ENCODE data around the gene FNDC11. TPM values are rescaled to one million over a fixed set of nuclear protein-coding genes. Genes with fewer than 3 reads are reported as not detected.

Gene FNDC11
- total and polyA plus RNA-seq, 4 donors = 0.93 to 1.1 (median 1.0) TPM

- H3K27ac ChIP-seq (ENCODE audit: low read depth, low read length) = no peak overlapping the region
- no peak for DNase-seq (ENCODE audit: low read depth in 4 of 6, low spot score in 6 of 6)
- no peaks in the 10 kb centered on the region for H3K4me1 ChIP-seq (ENCODE audit: control insufficient read depth, insufficient read depth, low read length)
- no peaks in the 10 kb centered on the region for H3K9me3 ChIP-seq (ENCODE audit: control insufficient read depth, insufficient read depth, low read length)
- no peak overlapping the region for H3K4me3 ChIP-seq (ENCODE audit: low read depth, low read length)
- 94% methylated on average over 52 of the region's 52 CpGs for WGBS (ENCODE audit: insufficient coverage)
- H3K36me3 ChIP-seq (ENCODE audit: control insufficient read depth, insufficient read depth, low read length) = peaks cover 94% of the 10 kb centered on the region
- no peaks in the 10 kb centered on the region for H3K27me3 ChIP-seq (ENCODE audit: control insufficient read depth, insufficient read depth, low read length)
Measured at GRCh38 chr20:63590218-63591146, 36.5 kb downstream of the FNDC11 start.

- no peak for DNase-seq (ENCODE audit: low read depth in 4 of 6, low spot score in 6 of 6)
- H3K4me3 ChIP-seq (ENCODE audit: low read depth, low read length) = no peak overlapping the region
- no peaks in the 10 kb centered on the region for H3K9me3 ChIP-seq (ENCODE audit: control insufficient read depth, insufficient read depth, low read length)
- no peak overlapping the region for H3K27ac ChIP-seq (ENCODE audit: low read depth, low read length)
- WGBS (ENCODE audit: insufficient coverage) = 78% methylated on average over 4 of the region's 4 CpGs
- no peaks in the 10 kb centered on the region for H3K27me3 ChIP-seq (ENCODE audit: control insufficient read depth, insufficient read depth, low read length)
- H3K36me3 ChIP-seq (ENCODE audit: control insufficient read depth, insufficient read depth, low read length) = peaks cover 96% of the 10 kb centered on the region
- no peaks in the 10 kb centered on the region for H3K4me1 ChIP-seq (ENCODE audit: control insufficient read depth, insufficient read depth, low read length)
Measured at GRCh38 chr20:63591147-63591533, 37.2 kb downstream of the FNDC11 start.

GRCh38 chr20:63591786-63592355 lies 37.9 kb downstream of the FNDC11 start:
- Histone ChIP-seq H3K27ac (ENCODE audit: low read depth, low read length) (no peak overlapping the region), H3K4me1 (ENCODE audit: control insufficient read depth, insufficient read depth, low read length) (no peaks in the 10 kb centered on the region), H3K27me3 (ENCODE audit: control insufficient read depth, insufficient read depth, low read length) (no peaks in the 10 kb centered on the region), H3K9me3 (ENCODE audit: control insufficient read depth, insufficient read depth, low read length) (no peaks in the 10 kb centered on the region), H3K36me3 (ENCODE audit: control insufficient read depth, insufficient read depth, low read length) (peaks cover 99% of the 10 kb centered on the region), H3K4me3 (ENCODE audit: low read depth, low read length) (no peak overlapping the region)
- no peak for DNase-seq (ENCODE audit: low read depth in 4 of 6, low spot score in 6 of 6)
- WGBS (ENCODE audit: insufficient coverage) = 95% methylated on average over 26 of the region's 28 CpGs

DNA sequence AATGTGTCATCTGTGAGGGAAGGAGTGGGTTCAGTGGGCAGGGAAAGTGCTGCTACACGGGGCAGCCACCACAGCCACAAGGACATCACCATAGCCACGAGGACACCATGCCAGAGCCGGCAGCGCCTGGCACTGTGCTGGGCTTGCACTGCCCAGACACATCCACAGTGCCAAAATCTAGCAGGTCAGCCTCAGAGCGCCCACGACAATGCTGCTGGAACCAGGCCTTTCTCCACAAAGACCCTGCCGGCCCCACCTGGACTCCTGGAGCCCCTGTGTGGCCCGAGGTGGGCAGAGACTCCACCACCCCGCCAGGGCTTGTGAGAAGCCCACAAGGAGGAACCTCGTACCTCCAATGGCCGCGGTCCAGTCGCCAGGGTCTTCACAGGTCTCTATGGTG lies 38.7 kb downstream of the FNDC11 start:
- DNase-seq (ENCODE audit: low read depth in 4 of 6, low spot score in 6 of 6) = no peak
- no peaks in the 10 kb centered on the region for H3K9me3 ChIP-seq (ENCODE audit: control insufficient read depth, insufficient read depth, low read length)
- H3K27me3 ChIP-seq (ENCODE audit: control insufficient read depth, insufficient read depth, low read length) = no peaks in the 10 kb centered on the region
- H3K27ac ChIP-seq (ENCODE audit: low read depth, low read length) = no peak overlapping the region
- peaks cover 98% of the 10 kb centered on the region for H3K36me3 ChIP-seq (ENCODE audit: control insufficient read depth, insufficient read depth, low read length)
- H3K4me1 ChIP-seq (ENCODE audit: control insufficient read depth, insufficient read depth, low read length) = no peaks in the 10 kb centered on the region
- no peak overlapping the region for H3K4me3 ChIP-seq (ENCODE audit: low read depth, low read length)
- WGBS (ENCODE audit: insufficient coverage) = 88% methylated on average over 13 of the region's 13 CpGs

DNA sequence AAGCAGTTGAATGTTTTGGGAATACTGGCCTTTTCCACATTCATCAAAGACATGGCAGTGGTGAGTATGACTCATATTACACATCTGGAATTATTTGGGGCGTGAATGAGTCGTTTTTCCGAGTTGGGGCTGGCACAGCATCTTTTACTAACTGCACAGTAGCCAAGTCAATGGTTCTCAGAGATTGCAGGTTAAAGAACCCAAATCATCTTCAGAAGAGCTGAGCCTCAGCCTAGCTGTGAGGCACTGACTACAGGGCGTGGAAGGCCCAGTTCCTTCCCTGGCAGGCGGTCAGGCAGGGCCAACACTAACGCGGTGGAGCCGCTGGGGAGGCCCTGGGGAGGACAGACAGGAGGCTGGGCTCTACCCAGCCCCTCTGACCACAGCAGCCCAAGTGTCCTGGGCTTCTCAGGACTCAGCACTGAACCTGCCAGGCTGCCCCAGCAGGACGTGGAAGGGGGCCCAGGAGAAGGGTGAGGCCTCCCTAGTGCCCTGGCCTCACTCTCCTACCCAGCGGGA lies 40.1 kb downstream of the FNDC11 start:
- no peaks in the 10 kb centered on the region for H3K27me3 ChIP-seq (ENCODE audit: control insufficient read depth, insufficient read depth, low read length)
- peaks cover 98% of the 10 kb centered on the region for H3K36me3 ChIP-seq (ENCODE audit: control insufficient read depth, insufficient read depth, low read length)
- WGBS (ENCODE audit: insufficient coverage) = 87% methylated on average over 9 of the region's 10 CpGs
- H3K9me3 ChIP-seq (ENCODE audit: control insufficient read depth, insufficient read depth, low read length) = no peaks in the 10 kb centered on the region
- no peak overlapping the region for H3K27ac ChIP-seq (ENCODE audit: low read depth, low read length)
- DNase-seq (ENCODE audit: low read depth in 4 of 6, low spot score in 6 of 6) = no peak
- no peaks in the 10 kb centered on the region for H3K4me1 ChIP-seq (ENCODE audit: control insufficient read depth, insufficient read depth, low read length)
- H3K4me3 ChIP-seq (ENCODE audit: low read depth, low read length) = no peak overlapping the region

DNA sequence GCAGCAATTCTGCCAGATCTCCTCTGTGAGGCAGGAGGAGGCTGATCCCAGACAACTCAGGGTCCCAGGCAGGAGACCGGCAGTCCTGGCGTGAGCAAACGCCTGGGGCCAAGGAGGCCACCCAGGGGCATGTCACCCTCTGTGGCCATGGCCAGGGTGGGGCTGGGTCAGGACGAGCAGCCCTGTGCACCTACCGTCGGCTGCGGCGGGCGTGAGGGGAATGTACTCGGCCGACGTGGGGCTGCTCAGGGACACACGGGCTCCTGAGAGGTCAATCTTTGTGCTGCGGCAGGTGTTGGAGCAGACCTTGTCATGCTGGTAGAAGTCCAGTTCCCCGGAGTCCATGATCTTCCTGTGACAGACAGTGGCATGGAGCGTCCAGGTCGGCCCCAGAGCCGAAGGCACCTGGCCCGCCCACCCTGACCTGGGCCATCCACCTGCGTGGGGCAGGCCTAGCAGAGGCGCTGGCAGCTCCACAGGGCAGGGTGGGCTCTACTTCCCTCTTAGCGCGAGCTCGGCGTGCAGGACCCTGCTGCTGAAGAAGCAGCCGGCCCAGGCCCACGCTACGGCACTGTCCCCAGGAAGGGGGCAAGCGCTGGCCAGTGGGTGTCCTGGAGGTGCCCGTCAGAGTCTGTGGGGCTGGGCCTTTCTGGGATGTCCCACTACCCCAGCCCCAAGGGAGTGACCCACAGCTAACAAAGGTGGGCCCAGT lies 41.6 kb downstream of the FNDC11 start:
- Histone ChIP-seq H3K4me3 (ENCODE audit: low read depth, low read length) (no peak overlapping the region), H3K27me3 (ENCODE audit: control insufficient read depth, insufficient read depth, low read length) (no peaks in the 10 kb centered on the region), H3K9me3 (ENCODE audit: control insufficient read depth, insufficient read depth, low read length) (no peaks in the 10 kb centered on the region), H3K4me1 (ENCODE audit: control insufficient read depth, insufficient read depth, low read length) (no peaks in the 10 kb centered on the region), H3K27ac (ENCODE audit: low read depth, low read length) (no peak overlapping the region), H3K36me3 (ENCODE audit: control insufficient read depth, insufficient read depth, low read length) (peaks cover 96% of the 10 kb centered on the region)
- no peak for DNase-seq (ENCODE audit: low read depth in 4 of 6, low spot score in 6 of 6)
- 97% methylated on average over 30 of the region's 30 CpGs for WGBS (ENCODE audit: insufficient coverage)

- no peaks in the 10 kb centered on the region for H3K27me3 ChIP-seq (ENCODE audit: control insufficient read depth, insufficient read depth, low read length)
- no peak overlapping the region for H3K4me3 ChIP-seq (ENCODE audit: low read depth, low read length)
- no peaks in the 10 kb centered on the region for H3K9me3 ChIP-seq (ENCODE audit: control insufficient read depth, insufficient read depth, low read length)
- no peak overlapping the region for H3K27ac ChIP-seq (ENCODE audit: low read depth, low read length)
- H3K36me3 ChIP-seq (ENCODE audit: control insufficient read depth, insufficient read depth, low read length) = peaks cover 95% of the 10 kb centered on the region
- no peaks in the 10 kb centered on the region for H3K4me1 ChIP-seq (ENCODE audit: control insufficient read depth, insufficient read depth, low read length)
- no peak for DNase-seq (ENCODE audit: low read depth in 4 of 6, low spot score in 6 of 6)
- 89% methylated on average over 6 of the region's 6 CpGs for WGBS (ENCODE audit: insufficient coverage)
Measured at GRCh38 chr20:63596423-63596822, 42.5 kb downstream of the FNDC11 start.

DNA sequence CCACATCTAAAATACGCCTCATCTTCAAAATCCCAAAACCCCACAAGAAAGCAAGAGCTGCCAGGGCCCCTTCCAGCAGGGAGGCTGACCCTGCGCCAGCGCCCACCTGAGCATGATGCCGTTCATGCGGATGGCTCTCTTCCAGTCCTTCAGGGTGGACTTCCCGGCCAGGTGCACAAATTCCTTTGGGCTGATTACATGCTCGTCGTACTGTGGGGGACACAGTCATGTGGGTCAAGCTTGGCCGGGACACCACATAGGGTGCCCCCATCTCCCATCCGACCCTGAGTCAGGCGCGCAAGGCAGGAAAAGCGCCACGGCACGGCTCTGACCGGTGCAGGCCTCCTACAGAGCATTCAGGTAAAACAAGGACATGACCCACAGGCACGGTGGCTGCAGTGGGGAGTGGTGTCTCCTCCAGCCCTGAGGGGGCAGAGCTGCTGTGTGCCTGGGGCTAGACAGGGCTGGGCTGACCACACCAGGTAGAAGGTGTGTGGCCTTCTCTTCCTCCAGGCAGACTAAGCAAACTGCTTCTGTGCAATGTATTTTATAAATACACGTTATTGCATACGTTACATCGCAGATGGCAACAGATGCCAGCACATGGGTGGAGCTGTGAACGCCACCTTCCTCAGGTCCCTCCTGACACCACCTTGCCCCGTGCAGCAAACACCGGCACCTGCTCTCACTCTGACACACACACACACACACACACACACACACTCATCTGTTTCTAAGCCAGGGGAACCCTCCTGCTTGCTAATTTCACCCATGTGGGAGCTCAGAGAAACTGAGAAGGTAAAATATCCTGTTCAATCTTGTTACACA lies 43.9 kb downstream of the FNDC11 start:
- no peaks in the 10 kb centered on the region for H3K27me3 ChIP-seq (ENCODE audit: control insufficient read depth, insufficient read depth, low read length)
- no peaks in the 10 kb centered on the region for H3K9me3 ChIP-seq (ENCODE audit: control insufficient read depth, insufficient read depth, low read length)
- no peak overlapping the region for H3K27ac ChIP-seq (ENCODE audit: low read depth, low read length)
- no peak for DNase-seq (ENCODE audit: low read depth in 4 of 6, low spot score in 6 of 6)
- H3K4me3 ChIP-seq (ENCODE audit: low read depth, low read length) = no peak overlapping the region
- H3K4me1 ChIP-seq (ENCODE audit: control insufficient read depth, insufficient read depth, low read length) = no peaks in the 10 kb centered on the region
- WGBS (ENCODE audit: insufficient coverage) = 92% methylated on average over 23 of the region's 23 CpGs
- peaks cover 95% of the 10 kb centered on the region for H3K36me3 ChIP-seq (ENCODE audit: control insufficient read depth, insufficient read depth, low read length)
